HPDE6-E6E7 (cell line): ENCODE measurements around the gene UBTD1.
A peak's percentile ranks its signal among the peaks of the same experiment; 100 is the strongest.
"Not testable (repeated sequence)": the region's sequence is repeated elsewhere in the genome, so short reads cannot be mapped to it uniquely, and the experiment has no call there.

Experiments used
- DNase-seq: peaks from one replicate; pipeline ENCODE4 v3.0.0; 2011; ENCODE audit warnings: missing footprints; ENCODE audit errors: extremely low spot score

UBTD1 gene

DNA sequence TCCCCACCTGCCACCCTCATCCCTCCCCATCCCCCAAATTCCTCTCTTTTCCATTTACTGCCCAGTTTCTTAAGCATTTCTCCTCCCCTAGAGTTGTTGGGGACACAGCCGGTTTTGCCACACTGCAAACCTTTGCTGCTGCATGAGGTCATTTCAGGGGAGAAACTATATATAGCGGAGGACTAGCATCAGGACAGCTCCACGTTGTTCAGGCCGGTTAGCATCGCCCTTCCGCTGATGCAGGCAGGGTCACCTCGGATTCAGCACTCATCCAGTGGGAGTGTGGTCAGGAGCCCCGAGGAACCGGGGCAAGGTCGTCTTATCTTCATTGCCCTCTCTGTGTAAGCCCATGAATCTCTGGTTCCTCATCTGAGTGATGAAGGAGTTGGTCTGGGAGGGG lies 15.6 kb downstream of the UBTD1 start:
- no peak for DNase-seq

DNA sequence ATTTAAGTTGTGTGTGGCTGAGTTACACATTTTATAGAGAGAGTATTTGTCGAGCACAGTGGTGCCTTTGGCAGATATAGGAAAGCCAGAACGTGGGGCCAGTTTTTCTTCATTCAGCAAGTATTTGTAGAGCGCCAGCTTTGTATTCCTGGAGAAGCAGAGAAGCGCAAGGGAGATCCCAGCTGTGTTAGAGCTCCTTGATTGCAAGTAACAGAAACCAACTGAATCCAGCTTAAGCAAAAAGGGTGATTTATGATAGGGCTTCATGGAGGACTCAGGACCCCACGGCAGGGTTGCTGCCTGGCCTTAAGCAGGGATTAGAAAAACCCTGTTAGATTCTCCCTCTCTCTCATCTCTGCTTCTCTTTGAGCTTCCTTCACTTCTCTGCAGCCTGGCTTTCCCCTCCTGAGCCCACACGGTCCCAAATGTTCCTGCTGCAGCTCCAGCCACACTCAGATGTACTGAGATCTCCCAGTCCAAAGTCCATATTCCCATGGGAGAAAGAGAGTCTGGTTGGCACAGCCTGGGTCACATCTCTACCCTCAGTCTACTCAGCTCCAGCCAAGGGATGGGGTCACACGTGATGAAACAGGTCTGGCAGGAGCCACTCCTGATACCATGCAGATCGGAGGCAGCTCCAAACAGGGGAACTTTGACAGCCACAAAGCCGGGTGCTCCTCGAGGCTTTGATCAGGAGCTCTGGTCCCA lies 16.7 kb downstream of the UBTD1 start:
- no peak for DNase-seq

DNA sequence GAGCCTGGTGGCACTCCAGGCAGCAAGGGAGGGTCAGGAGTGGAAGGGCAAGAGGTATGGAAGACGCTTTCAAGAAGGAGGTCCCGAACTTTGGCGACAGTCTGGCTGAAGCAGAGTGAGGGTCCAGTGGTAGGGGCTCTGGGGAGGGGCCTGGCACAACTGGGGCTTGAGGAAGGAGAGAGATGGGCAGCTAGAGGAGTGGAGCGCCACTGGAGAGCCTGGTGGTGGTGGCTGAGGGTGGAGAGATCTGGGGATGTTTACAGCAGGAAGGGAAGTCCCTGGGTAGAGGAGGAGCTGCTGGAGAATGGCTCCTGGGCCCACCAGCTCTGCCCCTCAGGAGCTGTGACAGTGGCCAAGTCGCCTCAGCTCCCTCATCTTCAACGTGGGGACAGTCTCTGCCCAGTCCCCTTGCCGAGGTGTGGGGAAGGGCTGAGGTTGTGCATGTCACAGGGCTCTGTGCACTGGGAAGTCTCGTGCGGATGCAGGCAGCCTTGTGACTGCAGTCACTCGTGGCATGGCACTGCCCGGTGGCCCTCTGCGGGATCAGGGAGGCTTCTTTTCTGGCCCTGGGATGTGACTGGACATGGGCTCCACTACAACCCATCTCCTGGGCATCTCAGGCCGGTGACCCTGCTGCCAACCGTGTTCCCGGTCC lies 18.5 kb downstream of the UBTD1 start:
- no peak for DNase-seq

DNA sequence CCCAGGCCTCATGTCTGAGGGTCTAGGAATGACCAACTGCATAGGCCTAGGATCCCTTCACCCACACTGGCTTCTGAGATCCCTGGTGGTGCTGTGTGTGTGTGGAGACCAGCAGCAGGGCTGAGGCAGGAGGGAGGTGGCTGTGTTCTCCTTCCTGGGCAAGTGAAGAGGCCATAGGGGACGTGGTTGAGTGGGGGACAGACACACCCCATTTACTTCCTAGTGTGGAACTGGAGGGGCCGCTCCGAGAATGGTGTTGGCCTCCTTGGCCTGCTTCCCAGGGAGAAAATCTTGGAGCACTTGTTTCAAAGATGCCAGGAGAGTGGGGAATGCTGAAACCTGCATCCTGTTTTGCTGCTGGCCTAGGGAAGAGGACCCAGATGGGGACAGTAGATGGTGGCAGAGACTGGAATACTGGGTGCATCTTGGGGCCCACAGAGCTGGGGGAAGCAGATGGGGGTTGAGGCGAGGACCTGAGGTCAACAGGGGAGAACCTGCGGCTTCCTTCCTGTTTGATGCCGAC lies 19.1 kb downstream of the UBTD1 start:
- DNase-seq: no peak

DNA sequence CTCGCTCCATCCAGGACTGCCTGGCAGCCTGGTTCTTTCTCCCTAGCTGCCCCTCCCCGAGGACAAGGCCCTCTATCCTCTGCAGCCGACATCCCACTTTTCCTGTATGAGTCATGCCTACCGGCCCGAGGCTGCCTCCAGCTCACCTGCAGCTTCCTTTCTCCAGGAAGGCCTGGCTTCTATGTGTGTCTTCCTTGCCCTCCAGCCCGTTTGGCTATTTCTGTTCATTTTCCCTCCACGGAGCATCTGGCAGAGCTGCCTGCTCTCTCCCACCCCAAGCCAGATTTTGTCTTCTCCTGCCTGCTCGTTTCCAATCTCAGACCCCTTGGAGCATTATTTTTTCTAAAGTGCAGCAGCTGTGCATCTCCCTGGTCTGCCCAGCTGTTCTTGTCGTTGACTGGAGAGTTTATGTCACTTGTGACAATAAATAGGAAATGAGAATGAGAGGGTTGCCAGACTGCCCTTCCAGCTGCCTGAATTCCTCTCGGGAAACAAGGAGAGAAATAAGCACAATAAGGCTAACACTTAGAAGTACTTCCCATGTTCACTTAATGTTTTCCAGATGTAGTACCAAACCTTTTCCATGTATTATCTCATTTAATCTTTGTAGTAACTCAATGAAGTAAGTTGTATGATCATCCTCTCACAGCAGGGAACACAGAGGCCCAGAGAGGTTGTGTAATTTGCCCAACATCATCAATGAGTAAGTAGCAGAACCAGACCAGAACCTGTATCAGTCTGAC lies 19.7 kb downstream of the UBTD1 start:
- DNase-seq: peak; percentile 89

DNA sequence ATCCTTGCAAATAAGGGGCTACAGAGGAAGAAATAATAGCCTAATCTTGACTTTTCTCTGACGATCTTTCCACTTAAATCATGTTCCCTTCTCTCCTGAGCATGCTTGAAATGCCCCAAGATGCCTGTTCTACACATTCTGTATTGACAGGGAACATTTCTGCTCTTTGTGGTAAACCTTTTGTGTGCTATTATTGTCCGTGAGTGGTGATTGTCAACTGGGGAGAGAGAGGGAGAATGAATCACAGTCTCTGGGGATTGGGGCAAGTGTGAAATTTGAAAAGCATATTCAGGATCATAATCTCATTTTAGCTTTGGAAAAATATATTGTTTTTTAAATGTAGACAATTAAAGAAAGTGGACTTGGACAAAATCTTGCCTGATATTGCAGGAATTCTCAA lies 20.6 kb downstream of the UBTD1 start:
- no peak for DNase-seq

DNA sequence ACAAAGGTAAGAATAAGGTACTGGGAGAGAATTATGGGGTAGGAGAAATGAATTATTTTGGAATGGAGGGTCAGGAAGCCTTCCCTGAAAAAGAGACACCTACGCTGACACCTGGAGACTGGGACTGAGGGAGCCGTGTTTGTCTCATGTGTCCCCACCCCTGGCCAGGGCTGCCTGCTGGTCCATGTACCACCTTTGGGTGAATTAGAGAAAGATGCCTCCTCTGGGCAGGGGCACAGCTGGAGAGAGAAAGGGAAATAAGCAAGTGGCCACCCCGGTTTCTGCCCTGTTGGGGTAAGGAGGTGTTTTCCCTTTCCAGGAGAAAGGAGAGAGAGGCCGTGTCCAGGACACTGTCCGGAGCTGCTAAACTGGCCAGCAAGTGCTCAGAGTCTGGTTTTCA lies 21.8 kb downstream of the UBTD1 start:
- no peak for DNase-seq

DNA sequence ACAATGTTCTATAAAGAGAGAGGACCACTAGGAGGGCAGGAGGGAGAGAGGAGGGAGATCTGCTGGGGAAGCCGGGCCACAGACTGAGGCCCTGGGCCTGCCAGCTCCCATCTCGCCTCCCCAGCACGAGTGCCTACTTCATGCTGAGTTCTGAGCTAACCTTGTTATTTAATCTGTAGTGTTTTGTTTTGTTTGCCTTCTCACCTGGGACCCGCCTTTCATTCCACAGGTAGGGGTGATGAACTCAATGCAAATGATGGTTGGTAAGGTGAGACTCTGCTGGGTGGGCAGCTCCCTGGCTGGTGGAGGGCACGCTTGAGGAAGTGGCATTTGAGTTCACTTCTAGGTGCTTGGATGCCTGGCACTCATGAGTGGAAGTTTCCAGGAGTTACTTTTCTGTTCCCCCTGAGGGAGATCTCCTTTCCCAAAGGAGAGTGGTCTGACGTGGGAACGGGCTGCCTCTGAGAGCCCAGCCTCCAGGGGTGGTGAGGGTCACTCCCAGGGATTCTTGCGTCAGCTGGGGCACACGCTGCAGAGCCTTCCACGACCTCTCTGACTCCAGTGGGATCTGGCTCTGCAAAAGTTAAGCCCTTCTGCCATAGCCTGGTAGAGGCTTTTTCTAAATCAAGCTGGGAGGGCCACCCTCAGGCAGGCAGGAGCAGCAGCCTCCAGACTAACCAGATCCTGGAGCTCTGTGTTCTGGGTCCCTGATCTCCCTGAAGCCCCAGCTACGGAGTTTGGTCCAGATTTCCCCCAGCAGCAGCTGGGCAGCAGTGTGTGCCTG lies 22.4 kb downstream of the UBTD1 start:
- no peak for DNase-seq

DNA sequence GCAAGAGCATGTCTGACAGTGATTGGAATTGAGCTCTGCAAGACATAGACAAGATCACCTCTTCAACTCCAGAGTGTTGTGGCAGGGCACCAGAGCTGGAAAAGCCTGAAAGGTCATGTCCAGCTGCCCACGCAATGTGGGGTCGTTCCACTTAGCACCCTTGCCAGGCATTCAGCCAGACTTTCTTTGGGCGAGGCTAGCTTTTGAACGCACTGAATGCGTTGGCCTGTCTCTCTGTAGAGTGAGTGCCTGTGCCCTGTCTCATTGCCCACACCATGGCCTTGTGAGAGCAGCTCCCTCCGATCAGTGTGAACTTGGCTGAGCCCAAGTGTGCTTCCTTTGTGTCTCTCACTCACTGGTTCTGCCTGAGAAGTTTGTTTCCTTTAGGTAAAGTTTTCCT lies 23.3 kb downstream of the UBTD1 start:
- no peak for DNase-seq

DNA sequence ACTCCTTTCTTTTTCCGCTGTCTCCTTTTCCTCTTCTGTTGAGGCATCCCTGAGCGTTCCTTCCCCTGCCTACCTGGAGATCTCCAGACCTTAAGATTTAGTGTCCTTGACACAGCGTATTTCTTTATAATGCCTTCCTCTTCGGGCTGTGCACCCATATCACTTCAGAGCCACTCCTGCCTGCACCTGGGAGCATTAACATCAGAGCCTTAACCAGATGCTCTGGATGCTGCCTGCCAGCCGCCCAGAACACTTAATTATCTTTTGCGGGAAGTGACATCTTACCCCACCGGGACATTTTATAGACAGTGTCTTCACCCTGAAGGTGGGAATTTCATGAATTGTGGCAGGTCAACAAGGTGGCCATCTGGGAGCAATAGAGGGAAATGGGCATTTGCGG lies 24.2 kb downstream of the UBTD1 start:
- DNase-seq: no peak

DNA sequence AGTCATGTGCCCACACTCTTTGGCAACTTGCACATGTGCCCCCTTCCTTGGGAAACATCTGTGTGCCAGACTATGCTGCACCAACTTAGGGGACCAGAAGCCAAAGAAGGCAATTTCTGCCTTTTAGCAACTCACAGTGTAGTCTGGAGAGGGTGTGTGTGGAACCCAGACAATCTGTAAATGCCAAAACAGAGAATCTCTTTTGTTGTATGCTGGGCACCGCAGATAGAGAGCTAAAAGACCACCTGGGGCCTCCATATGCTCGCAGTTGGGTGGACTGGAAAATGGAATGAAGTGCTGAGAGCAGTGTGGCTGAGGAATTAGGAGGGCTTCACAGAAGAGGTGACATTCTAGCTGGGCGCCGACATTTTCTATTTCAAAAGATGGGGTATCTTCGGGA lies 26.4 kb downstream of the UBTD1 start:
- DNase-seq: no peak

DNA sequence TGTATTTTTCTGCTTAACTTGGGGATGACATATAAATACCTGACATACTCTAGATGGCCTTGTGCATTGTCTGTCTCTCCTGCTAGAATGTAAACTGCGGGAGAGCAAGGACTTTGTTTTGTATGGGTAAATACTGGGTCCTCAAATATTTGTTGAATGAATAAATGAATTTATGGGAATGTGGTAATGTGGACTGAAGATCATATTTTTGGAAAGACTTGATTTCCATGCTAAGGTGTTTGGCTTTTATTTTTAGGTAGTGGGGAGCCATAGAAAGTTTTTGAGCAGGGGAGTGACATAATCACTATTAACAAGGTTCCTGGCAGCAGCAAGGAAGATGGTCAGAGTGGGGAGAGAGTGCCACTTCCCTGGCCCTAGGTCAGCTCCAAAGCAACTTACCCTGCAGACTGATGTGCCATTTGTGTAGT lies 27.0 kb downstream of the UBTD1 start:
- no peak for DNase-seq

DNA sequence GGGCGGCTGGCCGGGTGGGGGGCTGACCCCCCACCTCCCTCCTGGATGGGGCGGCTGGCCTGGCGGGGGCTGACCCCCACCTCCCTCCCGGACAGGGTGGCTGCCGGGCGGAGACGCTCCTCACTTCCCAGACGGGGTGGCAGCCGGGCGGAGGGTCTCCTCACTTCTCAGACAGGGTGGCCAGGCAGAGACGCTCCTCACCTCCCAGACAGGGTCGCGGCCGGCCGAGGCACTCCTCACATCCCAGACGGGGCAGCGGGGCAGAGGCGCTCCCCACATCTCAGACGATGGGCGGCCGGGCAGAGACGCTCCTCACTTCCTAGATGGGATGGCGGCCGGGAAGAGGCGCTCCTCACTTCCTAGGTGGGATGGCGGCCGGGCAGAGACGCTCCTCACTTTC lies 30.2 kb downstream of the UBTD1 start:
- not testable (repeated sequence) for DNase-seq

DNA sequence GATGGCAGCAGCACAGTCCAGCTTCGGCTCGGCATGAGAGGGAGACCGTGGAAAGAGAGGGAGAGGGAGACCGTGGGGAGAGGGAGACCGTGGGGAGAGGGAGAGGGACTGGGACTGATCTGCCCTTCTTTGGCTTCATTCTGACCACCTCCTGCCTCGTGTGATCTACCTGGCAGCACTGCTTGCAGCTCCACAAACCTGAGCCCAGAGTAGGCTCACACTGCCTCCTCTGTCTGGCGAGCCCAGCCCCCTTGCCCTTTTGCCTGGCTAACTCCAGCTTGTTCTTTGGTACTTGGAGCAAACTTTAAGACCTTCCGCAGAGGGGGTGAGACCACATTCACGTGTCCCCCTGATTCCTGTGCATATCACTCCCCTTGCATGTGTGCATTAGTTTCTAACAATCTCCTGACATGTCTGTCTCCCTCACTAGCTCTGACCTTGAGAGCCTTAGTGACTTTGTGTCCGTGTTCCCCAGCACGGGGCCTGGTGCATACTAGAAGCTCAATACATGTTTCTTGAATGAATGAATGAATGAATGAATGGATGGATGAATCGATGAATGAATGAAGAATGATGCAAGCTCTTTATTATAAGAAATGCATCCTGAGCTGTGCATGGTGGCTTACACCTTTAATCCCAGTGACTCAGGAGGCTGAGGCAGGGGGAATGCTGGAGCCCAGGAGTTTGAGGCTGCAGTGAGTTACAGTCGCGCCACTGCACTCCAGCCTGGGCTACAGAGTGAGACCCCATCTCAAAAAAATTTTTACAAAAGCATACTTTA lies 31.2 kb downstream of the UBTD1 start:
- no peak for DNase-seq

DNA sequence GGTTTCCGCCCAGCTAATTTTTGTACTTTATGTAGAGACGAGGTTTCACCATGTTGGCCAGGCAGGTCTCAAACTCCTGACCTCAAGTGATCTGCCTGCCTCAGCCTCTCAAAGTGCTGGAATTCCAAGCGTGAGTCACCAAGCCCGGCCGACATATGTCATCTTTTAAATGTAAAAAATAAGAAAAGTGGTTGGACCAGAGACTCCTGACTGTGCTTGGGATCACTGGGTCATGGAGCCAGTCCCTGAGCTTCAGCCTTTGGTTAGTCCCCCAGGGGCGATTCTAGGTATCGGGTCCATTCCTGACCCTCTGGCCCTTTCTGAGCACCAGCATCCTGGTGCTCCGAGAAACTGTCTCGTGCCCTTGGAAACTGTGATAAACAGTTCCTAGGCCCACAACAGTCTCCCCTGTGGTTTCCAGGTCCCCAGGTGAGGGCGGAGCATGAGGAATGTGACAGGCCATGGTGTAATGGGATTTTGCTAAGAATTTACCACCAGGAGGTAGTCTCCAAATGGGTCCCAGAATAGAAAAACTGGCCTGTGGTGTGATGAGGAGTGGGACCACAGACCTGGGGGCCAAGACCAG lies 32.8 kb downstream of the UBTD1 start:
- no peak for DNase-seq

DNA sequence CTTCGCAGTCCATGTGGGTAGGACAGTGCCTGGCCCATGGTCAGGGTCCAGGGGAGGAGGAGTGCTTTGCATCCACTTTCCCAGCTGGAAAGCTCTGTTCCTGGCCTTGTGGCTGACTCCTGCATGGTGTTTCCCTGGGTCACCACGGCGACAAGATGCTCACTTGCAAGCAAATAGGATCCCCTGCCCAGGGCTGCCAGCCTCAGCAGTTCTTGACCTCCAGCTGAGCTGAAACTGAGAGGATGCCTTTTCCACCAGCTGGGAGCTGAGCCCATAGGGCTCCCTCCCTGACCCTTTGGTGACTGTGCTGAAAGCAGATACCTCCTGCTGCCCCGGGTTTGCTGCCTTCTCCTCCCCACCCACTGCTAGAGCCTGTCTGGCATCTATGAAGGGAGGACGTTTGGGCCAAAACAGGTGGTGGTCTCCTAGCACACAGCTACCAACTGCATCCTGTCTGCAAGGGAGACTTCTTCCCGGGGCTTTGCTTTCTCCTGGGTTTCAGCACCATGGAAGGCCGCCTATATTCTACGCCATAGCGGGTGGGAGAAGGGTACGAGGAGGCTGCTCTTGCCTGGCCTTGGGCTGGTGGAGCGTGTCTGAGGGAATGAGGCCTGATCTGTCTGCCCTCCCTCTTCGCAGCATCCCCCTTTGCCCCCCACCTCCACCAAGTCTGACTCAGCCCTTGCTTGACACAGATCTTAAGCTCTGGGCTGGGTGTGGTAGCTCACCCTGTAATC lies 34.4 kb downstream of the UBTD1 start:
- DNase-seq: no peak

DNA sequence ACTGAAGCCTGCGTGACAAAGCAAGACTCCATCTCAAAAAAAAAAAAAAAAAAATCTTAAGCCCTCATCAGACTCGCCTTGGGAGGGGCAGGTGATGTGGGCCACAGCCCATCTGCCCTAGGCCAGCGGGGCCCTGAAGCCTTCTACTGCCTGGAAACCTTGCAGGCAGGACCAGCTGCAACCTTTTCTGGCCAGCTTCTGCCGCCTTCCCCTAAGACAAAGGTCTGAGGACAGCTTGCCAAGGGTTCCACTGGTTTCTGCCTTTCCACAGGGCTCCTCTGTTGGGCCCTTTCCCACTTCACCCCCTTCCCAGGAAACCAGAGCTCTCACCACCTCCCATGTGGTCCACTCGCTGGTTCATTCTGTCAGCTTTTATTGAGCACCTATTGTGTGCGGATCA lies 35.2 kb downstream of the UBTD1 start:
- no peak for DNase-seq

DNA sequence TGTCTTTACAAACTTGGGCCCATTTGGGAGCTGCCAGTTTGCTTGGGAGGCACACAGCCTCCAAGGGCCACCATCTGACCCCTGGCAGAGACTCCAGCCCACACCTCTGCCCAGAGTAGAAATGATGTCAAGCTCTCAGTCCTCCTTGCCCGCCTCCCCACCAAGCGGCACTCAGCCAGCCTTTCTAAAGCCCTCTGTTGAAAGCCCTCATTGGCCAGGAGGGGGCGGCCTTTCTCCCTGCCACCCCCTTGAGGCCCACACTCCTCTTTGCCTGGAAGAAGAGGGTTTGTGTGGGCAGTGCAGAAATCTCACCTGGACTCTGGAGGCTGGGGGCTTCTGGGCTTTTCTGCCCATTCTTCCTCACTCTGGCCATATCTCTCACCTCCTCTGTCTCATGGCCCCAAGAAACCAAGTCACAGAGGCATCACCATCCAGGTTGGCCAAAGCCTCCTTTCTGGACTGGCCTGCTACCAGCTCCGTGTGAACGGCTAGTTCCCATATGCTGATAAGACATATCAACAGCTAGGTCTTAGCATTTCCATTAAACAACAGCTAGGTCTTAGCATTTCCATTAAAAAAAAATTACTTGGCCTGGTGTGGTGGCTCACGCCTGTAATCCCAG lies 36.1 kb downstream of the UBTD1 start:
- DNase-seq: no peak

DNA sequence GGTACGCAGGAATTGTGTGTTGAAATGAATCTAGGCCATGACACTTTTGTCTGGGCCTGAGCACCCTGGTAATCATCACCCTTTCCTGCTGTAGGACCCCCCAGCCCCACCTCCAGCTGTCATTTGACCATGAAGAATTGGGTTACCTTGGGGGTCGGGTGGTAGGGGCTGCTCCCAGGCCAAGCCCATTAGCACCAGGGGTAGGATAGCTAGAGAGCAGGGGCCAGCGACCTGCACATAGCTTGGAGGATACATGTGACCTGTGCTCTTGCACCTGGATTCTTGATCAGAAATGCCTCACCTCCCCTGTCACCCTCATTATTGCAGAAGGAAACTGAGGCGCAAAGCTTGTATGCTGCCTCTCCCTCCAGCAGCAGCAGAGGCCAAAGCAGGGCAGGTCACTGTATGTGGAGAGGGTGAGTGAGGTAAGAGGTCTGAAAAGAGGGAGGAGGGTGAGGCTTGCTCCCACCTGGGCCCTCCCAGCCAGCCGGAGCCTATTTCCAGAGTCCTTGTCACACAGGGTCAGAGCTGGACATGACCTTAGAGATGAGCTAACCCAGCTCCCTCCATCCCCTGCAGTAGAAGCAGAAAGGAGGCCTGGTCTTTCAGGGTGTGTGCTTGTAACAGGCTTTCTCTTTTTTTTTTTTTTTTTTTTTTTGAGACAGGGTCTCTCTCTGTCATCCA lies 38.6 kb downstream of the UBTD1 start:
- no peak for DNase-seq
